ENCODE measurements around the gene MAST4. TPM values are rescaled to one million over a fixed set of nuclear protein-coding genes. Genes with fewer than 3 reads are reported as not detected.
A peak's percentile ranks its signal among the peaks of the same experiment; 100 is the strongest.

Gene MAST4
- total RNA-seq, result 10 to 100 TPM; 36.8 to 45.7 TPM

DNA sequence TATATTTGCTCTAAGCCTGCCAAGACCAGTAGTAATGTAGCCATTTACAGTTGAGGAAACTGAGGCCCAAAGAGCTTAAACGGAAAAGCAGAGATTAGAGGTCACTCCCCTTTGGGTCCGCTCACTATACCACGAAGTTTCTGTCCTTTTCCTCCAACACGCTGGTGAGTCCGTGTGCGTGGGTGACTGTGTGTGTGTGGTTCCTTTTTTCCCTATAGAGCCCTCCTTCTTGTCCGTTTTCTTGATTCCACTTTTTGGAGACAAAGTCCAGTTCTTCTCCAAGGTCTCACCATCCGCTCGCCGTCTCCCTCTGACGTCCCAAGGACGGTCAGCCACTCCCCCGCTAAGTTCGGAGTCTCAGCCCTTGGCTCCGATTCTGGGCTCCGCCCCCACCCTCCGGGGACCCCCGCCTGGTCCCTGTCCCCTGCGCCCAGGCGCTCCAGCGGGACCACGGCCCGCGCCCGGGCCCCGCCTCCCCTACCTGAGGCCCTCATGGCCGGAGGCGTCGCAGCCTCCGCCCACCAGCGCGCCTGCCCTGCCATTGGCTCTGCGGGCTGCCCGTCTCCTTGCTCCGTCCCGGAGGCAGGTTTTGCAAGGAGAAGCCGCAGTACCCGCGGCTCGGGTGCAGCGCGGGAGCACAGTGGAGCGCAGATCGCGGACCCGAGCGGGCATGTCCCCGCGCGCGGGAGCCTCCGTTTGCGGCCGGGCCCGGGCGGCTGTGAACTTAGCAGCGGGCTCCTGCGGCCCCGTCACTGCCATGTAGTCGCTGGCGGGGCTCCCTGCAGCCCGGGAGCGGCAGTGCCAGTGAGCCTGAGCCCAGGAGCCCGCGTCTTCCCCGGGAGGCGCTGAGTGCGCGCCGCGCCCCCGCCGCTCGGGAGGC is at the start of gene MAST4:
Gene MAST4 (plus strand): TSS at position 638 of the 880 bp plus-strand sequence. CDS start 263 bp downstream, outside the sequence.
- intact Hi-C loops (cut with DNase I), result no loop called here
- DNase-seq (ENCODE audit: low spot score), result peak; percentile 95
- Histone ChIP-seq H3K27me3 (replicated peaks; ENCODE audit: insufficient read depth) (no peaks in the 10 kb centered on the region), H3K36me3 (no peaks in the 10 kb centered on the region), H3K27ac (peak within 1 kb of the TSS; percentile 84 to 85), H3K4me1 (replicated peaks) (no peaks in the 10 kb centered on the region), H3K4me3 (peak within 1 kb of the TSS; percentile 70 to 76), H3K9me3 (no peaks in the 10 kb centered on the region)
- TF ChIP-seq, protein P1, sequence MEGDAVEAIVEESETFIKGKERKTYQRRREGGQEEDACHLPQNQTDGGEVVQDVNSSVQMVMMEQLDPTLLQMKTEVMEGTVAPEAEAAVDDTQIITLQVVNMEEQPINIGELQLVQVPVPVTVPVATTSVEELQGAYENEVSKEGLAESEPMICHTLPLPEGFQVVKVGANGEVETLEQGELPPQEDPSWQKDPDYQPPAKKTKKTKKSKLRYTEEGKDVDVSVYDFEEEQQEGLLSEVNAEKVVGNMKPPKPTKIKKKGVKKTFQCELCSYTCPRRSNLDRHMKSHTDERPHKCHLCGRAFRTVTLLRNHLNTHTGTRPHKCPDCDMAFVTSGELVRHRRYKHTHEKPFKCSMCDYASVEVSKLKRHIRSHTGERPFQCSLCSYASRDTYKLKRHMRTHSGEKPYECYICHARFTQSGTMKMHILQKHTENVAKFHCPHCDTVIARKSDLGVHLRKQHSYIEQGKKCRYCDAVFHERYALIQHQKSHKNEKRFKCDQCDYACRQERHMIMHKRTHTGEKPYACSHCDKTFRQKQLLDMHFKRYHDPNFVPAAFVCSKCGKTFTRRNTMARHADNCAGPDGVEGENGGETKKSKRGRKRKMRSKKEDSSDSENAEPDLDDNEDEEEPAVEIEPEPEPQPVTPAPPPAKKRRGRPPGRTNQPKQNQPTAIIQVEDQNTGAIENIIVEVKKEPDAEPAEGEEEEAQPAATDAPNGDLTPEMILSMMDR (IDR thresholded peaks at IDR 0.05), result no peak
- peak; percentile 97 for TF ChIP-seq POLR2A (IDR thresholded peaks at IDR 0.05)
- TF ChIP-seq POLR2AphosphoS5 (IDR thresholded peaks at IDR 0.05), result peak; percentile 94
- WGBS, result 3% methylated on average over 45 of the region's 74 CpGs

DNA sequence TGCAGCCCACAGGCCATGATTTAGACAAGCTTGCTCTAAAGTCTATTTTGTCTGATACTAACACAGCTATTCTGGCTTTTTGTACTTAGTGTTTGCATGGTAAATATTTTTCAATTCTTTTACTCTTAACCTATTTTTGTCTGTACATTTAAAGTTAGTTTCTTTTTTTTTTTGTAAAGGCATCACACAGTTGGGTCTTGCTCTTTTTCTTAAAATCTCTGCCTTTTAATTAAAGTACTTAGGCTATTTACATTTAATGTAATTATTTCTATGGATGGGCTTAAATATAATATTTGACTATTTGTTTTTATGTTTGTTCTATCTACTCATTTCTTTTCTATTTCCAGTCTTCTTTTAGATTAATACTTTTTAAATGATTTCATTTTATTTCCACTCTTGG is 49.7 kb upstream of the MAST4 start:
- Histone ChIP-seq H3K27ac (no peak overlapping the region), H3K4me1 (replicated peaks) (no peaks in the 10 kb centered on the region), H3K36me3 (no peaks in the 10 kb centered on the region), H3K9me3 (no peaks in the 10 kb centered on the region), H3K27me3 (replicated peaks; ENCODE audit: insufficient read depth) (no peaks in the 10 kb centered on the region), H3K4me3 (no peak overlapping the region)
- DNase-seq (ENCODE audit: low spot score), result no peak
- TF ChIP-seq POLR2AphosphoS5 (IDR thresholded peaks at IDR 0.05) (no peak), POLR2A (IDR thresholded peaks at IDR 0.05) (no peak)
- TF ChIP-seq, protein P1 (IDR thresholded peaks at IDR 0.05), result no peak
- intact Hi-C loops (cut with DNase I), result no loop called here

DNA sequence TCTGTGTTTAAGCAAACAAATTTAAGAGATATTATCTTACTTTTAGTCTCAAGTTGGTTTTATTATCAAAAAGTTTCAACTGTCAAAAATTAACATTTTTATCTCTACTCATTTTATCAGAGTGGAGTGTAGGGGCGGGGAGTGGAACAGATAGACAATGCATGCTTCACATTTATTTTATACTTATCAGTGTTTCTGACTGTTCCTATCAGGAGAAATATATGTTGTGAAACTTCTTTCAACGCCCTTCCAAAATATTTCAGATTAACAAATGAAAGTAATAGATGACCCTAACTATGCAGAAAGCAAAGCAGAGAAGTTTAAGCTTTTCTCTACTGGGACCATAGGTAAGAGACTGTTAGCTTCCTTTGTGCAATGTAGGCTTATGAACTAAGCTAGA is 44.9 kb upstream of the MAST4 start:
- no peak for DNase-seq (ENCODE audit: low spot score)
- TF ChIP-seq, protein P1 (IDR thresholded peaks at IDR 0.05), result no peak
- no peak for TF ChIP-seq POLR2AphosphoS5 (IDR thresholded peaks at IDR 0.05)
- TF ChIP-seq POLR2A (IDR thresholded peaks at IDR 0.05), result no peak
- Histone ChIP-seq H3K27ac (no peak overlapping the region), H3K27me3 (replicated peaks; ENCODE audit: insufficient read depth) (no peaks in the 10 kb centered on the region), H3K9me3 (no peaks in the 10 kb centered on the region), H3K36me3 (no peaks in the 10 kb centered on the region), H3K4me3 (no peak overlapping the region), H3K4me1 (replicated peaks) (no peaks in the 10 kb centered on the region)
- intact Hi-C loops (cut with DNase I), result no loop called here
- 85% methylated on average over 2 of the region's 2 CpGs for WGBS

DNA sequence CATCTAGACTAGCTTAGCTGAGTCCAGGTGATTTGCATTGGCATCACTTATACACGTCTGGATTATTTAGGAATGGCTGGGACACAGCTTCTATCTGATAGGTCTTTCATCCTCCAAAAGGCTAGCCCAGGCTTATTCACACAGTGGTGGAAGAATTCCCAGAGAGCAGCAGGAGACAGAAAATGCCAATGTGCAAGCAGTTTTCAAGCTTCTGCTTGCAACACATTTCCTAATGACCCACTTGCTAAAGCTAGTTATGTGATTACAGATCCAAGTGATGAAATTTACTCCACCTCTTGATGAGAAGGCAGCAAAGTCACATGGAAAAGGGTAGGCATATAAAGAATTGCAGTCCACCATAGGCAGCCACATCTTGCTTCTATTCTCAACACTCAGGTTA is 44.2 kb upstream of the MAST4 start:
- H3K27ac ChIP-seq, result no peak overlapping the region
- TF ChIP-seq POLR2AphosphoS5 (IDR thresholded peaks at IDR 0.05), result no peak
- WGBS, result 71% methylated on average over 1 of the region's 1 CpG
- no peak overlapping the region for H3K4me3 ChIP-seq
- no peaks in the 10 kb centered on the region for H3K36me3 ChIP-seq
- DNase-seq (ENCODE audit: low spot score), result no peak
- H3K4me1 ChIP-seq (replicated peaks), result no peaks in the 10 kb centered on the region
- H3K9me3 ChIP-seq, result no peaks in the 10 kb centered on the region
- intact Hi-C loops (cut with DNase I), result no loop called here
- no peaks in the 10 kb centered on the region for H3K27me3 ChIP-seq (replicated peaks; ENCODE audit: insufficient read depth)

DNA sequence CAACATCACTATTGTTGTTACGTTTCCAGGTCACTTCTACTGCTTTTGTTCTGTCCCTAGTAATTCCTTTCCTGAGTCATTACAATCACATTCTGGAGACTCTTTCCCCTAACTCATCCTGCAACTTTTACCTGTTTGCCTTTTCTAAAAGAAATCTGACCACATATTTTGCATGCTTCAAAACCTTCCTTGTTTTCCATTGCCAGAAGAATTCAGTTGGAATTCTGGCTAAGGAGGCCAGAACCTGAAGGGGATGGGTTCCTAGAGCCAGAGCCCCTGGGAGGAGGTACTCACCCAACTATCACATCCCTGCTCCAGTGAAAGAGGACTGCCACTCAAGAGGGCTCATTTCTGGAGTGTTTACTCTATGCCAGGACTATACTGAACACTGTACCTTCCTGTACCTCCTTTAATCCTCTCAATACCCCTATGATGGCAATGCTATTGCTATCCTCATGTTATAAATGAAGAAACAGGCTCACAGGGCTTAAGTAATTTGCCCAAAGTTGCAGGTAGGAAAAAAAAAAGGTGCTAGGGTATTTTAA is 42.8 kb upstream of the MAST4 start:
- H3K4me1 ChIP-seq (replicated peaks), result no peaks in the 10 kb centered on the region
- H3K9me3 ChIP-seq, result no peaks in the 10 kb centered on the region
- 50% methylated on average over 1 of the region's 1 CpG for WGBS
- no peak for DNase-seq (ENCODE audit: low spot score)
- TF ChIP-seq POLR2AphosphoS5 (IDR thresholded peaks at IDR 0.05), result no peak
- TF ChIP-seq, protein P1 (IDR thresholded peaks at IDR 0.05), result no peak
- TF ChIP-seq POLR2A (IDR thresholded peaks at IDR 0.05), result no peak
- no peaks in the 10 kb centered on the region for H3K27me3 ChIP-seq (replicated peaks; ENCODE audit: insufficient read depth)
- H3K36me3 ChIP-seq, result no peaks in the 10 kb centered on the region
- intact Hi-C loops (cut with DNase I), result no loop called here
- no peak overlapping the region for H3K4me3 ChIP-seq
- H3K27ac ChIP-seq, result no peak overlapping the region
